ENCODE data around the gene SLC16A8.
"Not testable (repeated sequence)": the region's sequence is repeated elsewhere in the genome, so short reads cannot be mapped to it uniquely, and the experiment has no call there.

Gene SLC16A8

GRCh38 chr22:38083931-38084631 is at the start of gene SLC16A8:
Gene SLC16A8 (minus strand): TSS chr22:38084184. CDS start chr22:38082873, 1,311 bp downstream.
- no peak for DNase-seq (ENCODE audit: low read depth)

GRCh38 chr22:38133331-38133730 is 49.3 kb upstream of the SLC16A8 start:
- DNase-seq (ENCODE audit: low read depth): no peak

GRCh38 chr22:38132794-38133193 is 48.8 kb upstream of the SLC16A8 start:
- no peak for DNase-seq (ENCODE audit: low read depth)

- DNase-seq (ENCODE audit: low read depth): no peak
Observed at GRCh38 chr22:38132136-38132535, 48.2 kb upstream of the SLC16A8 start.

- no peak for DNase-seq (ENCODE audit: low read depth)
Observed at GRCh38 chr22:38131399-38131798, 47.4 kb upstream of the SLC16A8 start.

GRCh38 chr22:38129856-38130255 is 45.9 kb upstream of the SLC16A8 start:
- no peak for DNase-seq (ENCODE audit: low read depth)

GRCh38 chr22:38129021-38129420 is 45.0 kb upstream of the SLC16A8 start:
- no peak for DNase-seq (ENCODE audit: low read depth)

- DNase-seq (ENCODE audit: low read depth): no peak
Observed at GRCh38 chr22:38127869-38128268, 43.9 kb upstream of the SLC16A8 start.

- no peak for DNase-seq (ENCODE audit: low read depth)
Observed at GRCh38 chr22:38126928-38127668, 43.1 kb upstream of the SLC16A8 start.

GRCh38 chr22:38125751-38126201 is 41.8 kb upstream of the SLC16A8 start:
- no peak for DNase-seq (ENCODE audit: low read depth)

GRCh38 chr22:38125038-38125610 is 41.1 kb upstream of the SLC16A8 start:
- DNase-seq (ENCODE audit: low read depth): no peak

- DNase-seq (ENCODE audit: low read depth): no peak
Observed at GRCh38 chr22:38124236-38124974, 40.4 kb upstream of the SLC16A8 start.

GRCh38 chr22:38122616-38123015 is 38.6 kb upstream of the SLC16A8 start:
- DNase-seq (ENCODE audit: low read depth): no peak

- no peak for DNase-seq (ENCODE audit: low read depth)
Observed at GRCh38 chr22:38120359-38121110, 36.6 kb upstream of the SLC16A8 start.

GRCh38 chr22:38118747-38119146 is 34.8 kb upstream of the SLC16A8 start:
- DNase-seq (ENCODE audit: low read depth): not testable (repeated sequence)

GRCh38 chr22:38118182-38118581 is 34.2 kb upstream of the SLC16A8 start:
- no peak for DNase-seq (ENCODE audit: low read depth)

- not testable (repeated sequence) for DNase-seq (ENCODE audit: low read depth)
Observed at GRCh38 chr22:38117556-38117955, 33.6 kb upstream of the SLC16A8 start.

GRCh38 chr22:38115423-38116205 is 31.6 kb upstream of the SLC16A8 start:
- no peak for DNase-seq (ENCODE audit: low read depth)

- peak; percentile 38 for DNase-seq (ENCODE audit: low read depth)
Observed at GRCh38 chr22:38114484-38115398, 30.8 kb upstream of the SLC16A8 start.

- no peak for DNase-seq (ENCODE audit: low read depth)
Observed at GRCh38 chr22:38112381-38112780, 28.4 kb upstream of the SLC16A8 start.

All from non-pigmented ciliary epithelial cell (primary cell).